ENCODE data around the gene DIDO1. TPM values are rescaled to one million over a fixed set of nuclear protein-coding genes. Genes with fewer than 3 reads are reported as not detected.

Gene DIDO1
- total RNA-seq, 4 donors from 2014 or later, result 64.5 to 89.7 (median 78.9) TPM

DNA sequence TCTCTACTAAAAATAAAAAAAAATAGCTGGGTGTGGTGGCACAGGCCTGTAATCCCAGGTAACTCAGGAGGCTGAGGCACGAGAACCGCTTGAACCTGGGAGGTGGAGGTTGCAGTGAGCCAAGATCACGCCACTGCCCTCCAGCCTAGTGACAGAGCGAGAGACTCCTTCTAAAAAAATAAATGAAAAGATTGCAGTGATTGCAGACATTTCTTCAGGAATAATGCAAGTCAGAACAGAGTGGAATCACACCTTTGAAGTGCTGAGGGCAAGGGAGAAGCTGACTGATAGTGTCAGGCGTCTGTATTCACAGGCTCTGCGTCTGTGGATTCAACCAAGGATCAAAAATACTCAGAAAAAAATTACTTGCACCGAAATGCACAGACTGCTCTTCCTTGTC is 62.1 kb downstream of the DIDO1 start:
- Histone ChIP-seq H3K4me1 (peaks cover 0 to 24% (median 13%) of the 10 kb centered on the region in 4 donors), H3K4me3 (no peak overlapping the region), H3K27me3 (no peaks in the 10 kb centered on the region), H3K9me3 (no peaks in the 10 kb centered on the region), H3K36me3 (no peaks in the 10 kb centered on the region), H3K27ac (no peak overlapping the region)
- TF ChIP-seq, protein P1, sequence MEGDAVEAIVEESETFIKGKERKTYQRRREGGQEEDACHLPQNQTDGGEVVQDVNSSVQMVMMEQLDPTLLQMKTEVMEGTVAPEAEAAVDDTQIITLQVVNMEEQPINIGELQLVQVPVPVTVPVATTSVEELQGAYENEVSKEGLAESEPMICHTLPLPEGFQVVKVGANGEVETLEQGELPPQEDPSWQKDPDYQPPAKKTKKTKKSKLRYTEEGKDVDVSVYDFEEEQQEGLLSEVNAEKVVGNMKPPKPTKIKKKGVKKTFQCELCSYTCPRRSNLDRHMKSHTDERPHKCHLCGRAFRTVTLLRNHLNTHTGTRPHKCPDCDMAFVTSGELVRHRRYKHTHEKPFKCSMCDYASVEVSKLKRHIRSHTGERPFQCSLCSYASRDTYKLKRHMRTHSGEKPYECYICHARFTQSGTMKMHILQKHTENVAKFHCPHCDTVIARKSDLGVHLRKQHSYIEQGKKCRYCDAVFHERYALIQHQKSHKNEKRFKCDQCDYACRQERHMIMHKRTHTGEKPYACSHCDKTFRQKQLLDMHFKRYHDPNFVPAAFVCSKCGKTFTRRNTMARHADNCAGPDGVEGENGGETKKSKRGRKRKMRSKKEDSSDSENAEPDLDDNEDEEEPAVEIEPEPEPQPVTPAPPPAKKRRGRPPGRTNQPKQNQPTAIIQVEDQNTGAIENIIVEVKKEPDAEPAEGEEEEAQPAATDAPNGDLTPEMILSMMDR (IDR thresholded peaks at IDR 0.05), result no peak
- TF ChIP-seq EP300 (IDR thresholded peaks at IDR 0.05), result no peak
- TF ChIP-seq POLR2A (IDR thresholded peaks at IDR 0.05), result no peak
- WGBS, 2 donors, result 95 to 99% methylated on average over 7 of the region's 7 CpGs
- DNase-seq (ENCODE audit: low spot score in 2 of 2), result no peak

DNA sequence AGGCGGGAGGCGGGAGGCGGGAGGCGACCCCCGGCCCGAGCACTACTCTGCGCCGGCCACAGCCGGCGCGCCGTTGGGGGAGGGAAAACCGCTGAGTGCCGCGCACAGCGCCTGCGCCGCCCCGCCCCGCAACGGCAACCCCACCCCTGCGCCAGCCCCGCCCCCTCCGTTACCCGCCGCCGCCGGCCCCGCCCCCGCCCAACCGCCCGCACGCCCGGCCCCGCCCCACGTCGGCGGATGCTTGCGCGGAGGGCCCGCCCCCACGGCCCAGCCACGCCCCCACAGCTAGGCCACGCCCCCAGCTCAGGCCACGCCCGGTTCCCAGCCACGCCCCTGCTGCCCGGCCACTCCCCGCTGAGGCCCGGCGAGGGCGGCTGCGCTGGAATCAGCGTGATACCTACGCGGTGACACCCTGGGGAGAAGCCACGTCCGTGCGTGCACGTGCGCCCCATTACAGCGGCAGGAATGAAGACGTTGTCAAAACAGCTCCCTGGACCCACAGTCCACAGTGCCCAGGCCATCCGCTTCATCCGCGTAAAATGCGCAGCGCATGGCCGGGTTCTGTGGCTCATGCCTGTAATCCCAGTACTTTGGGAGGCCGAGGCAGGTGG is 64.5 kb downstream of the DIDO1 start, which contains the start of gene TCFL5:
TCFL5 (minus strand) TSS at position 97 of the 611 bp plus-strand sequence. CDS start 152 bp downstream, outside the sequence.
- peak; percentile 49 to 79 for TF ChIP-seq EP300 (IDR thresholded peaks at IDR 0.05)
- TF ChIP-seq, protein P1 (IDR thresholded peaks at IDR 0.05), result peak in 1 of 5 experiments; percentile 15
- peak; percentile 13 to 20 for TF ChIP-seq POLR2A (IDR thresholded peaks at IDR 0.05)
- Histone ChIP-seq H3K4me1 (peaks cover 0 to 26% (median 13%) of the 10 kb centered on the region in 4 donors), H3K36me3 (peaks cover 0 to 12% (median 0%) of the 10 kb centered on the region in 3 donors), H3K27ac (peak within 1 kb of the TSS in 3 of 4 donors; percentile 3 to 85 (median 77)), H3K4me3 (peak within 1 kb of the TSS; percentile 32 to 60 (median 38)), H3K9me3 (no peaks in the 10 kb centered on the region), H3K27me3 (no peaks in the 10 kb centered on the region)
- 13 to 17% methylated on average over 5 to 39 of the region's 70 CpGs for WGBS, 2 donors
- DNase-seq (ENCODE audit: low spot score in 2 of 2), result peak; percentile 77 to 87

DNA sequence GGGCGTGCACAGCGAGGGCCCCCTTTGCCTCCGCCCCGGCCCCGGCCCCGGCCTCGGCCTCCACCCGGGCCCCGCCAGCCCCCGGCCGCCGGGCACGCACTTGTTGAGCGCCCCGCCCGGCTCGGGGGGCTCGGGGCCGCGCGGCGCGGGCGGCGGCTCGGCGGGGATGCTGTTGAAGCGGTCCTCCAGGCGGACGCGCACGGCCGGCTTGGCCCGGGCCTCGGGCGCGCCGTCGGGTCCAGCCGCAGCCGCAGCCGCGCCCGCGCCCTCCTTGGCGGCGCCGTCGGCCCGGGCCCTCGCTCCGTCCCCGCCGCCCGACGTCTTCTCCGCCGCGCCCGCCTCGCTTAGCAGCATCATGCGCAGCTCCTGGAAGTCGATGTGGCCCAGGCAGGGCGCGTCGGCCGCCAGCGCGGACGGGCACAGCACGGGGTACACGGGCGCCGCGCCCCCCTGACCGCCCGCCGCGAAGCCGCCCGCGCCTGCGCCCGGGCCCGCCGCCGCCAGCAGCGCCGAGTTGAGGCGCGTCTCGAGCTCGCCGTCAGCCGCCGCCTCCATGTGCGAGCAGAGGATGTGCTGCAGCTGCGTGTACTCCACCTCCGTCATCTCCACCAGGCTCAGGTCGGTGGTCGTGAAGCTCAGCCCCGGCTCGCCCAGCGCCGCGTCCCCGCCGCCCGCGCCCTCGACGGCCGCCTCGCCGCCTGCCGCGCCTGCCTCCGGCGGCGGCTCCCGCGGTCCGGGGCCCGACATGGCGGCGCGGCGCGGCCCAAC is 65.2 kb downstream of the DIDO1 start:
- H3K36me3 ChIP-seq, result peaks cover 0 to 19% (median 0%) of the 10 kb centered on the region in 3 donors
- 1% methylated on average over 15 to 20 of the region's 129 CpGs for WGBS, 2 donors
- H3K27me3 ChIP-seq, result no peaks in the 10 kb centered on the region
- peak overlapping the region; percentile 32 to 60 (median 38) for H3K4me3 ChIP-seq
- peaks cover 0 to 26% (median 13%) of the 10 kb centered on the region in 4 donors for H3K4me1 ChIP-seq
- no peak for DNase-seq (ENCODE audit: low spot score in 2 of 2)
- TF ChIP-seq, protein P1 (IDR thresholded peaks at IDR 0.05), result no peak
- TF ChIP-seq POLR2A (IDR thresholded peaks at IDR 0.05) (no peak), EP300 (IDR thresholded peaks at IDR 0.05) (no peak)
- H3K27ac ChIP-seq, result peak overlapping the region in 1 of 4 donors; percentile 73
- H3K9me3 ChIP-seq, result no peaks in the 10 kb centered on the region

DNA sequence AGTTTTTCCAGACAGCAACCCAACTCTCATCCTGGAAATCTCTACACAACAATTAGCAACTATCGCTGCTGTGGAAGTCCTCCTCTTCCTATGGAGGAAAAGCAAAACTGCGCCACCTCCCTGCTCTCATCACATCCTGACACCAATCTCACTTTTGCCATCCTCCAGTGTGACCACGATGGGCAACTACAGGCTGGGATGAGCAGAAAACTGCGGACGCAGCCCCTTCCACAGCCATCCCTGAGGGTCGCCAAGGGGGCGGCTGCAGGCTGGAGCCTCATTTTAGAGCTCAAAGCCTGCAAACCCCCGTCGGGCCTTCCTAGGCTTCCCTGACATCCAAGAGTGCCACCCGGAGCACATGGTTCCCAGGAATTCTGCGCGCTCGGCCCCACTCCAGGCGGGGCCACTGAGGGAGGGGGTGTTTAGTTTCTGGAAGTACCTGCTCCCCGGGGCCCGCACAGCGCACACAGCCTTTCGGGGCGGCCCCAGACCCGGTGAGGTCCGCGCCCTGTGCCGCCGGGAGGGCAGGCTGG is 65.8 kb downstream of the DIDO1 start:
- Histone ChIP-seq H3K36me3 (peaks cover 0 to 25% (median 0%) of the 10 kb centered on the region in 3 donors), H3K27ac (peak overlapping the region in 2 of 4 donors; percentile 3 to 73), H3K9me3 (no peaks in the 10 kb centered on the region), H3K4me1 (peaks cover 0 to 26% (median 13%) of the 10 kb centered on the region in 4 donors), H3K4me3 (peak overlapping the region; percentile 8 to 60 (median 34)), H3K27me3 (no peaks in the 10 kb centered on the region)
- 13 to 14% methylated on average over 18 to 24 of the region's 24 CpGs for WGBS, 2 donors
- DNase-seq (ENCODE audit: low spot score in 2 of 2), result no peak
- no peak for TF ChIP-seq EP300 (IDR thresholded peaks at IDR 0.05)
- TF ChIP-seq, protein P1 (IDR thresholded peaks at IDR 0.05), result no peak
- TF ChIP-seq POLR2A (IDR thresholded peaks at IDR 0.05), result no peak
